ENCODE data around the gene ZNF146.
"Not testable (repeated sequence)": the region's sequence is repeated elsewhere in the genome, so short reads cannot be mapped to it uniquely, and the experiment has no call there.

The ZNF146 gene

DNA sequence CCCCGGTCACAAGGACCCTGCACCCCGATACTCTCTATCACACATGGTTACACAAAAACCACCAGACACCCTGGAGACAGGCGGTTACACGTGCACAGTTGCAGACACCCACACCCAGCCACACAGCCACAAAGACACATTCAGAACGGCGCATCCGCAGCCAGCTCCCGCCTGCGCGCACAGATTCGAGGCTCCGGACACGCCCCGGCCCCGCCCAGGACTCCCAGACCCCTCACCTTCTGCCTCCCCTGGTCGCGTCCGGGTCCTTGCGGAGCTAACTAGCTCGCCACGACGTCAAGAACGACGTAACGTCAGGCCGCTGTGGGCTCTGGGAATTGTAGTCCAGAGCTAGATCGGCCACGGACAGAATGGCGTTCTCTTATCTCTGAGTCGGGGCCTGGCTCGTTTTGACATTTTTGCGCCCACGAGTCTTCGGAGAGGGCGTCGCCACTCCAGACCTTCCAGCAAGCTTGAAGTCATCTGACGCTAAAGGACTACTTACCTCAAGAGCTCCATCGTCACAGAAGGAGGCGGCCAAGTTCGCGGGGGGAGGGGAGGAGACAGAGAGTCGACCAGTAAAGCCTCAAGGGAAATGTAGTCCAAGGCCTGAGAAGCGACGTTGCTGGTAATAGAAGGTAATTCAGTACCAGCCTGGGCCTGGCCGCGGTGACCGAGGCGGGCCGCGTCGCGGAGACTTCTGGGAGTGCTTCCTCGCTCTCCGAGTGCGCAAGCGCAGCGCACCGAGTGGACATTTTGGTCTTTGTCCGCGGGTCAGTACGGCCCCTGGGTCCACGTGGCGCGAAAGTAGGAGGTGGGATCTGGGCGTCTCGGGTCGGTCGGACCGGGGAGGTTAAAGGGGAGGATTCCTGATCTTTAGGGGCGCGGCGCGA is at the start of gene ZNF146, which contains the start of gene ZNF565:
Gene ZNF146, plus strand, starts transcription at position 721 of the 890 bp plus-strand sequence. CDS start 21,335 bp downstream, outside the sequence.
Gene ZNF565, minus strand, starts transcription at position 280 of the 890 bp plus-strand sequence. CDS start 12,680 bp downstream, outside the sequence.
- H3K4me3 ChIP-seq (ENCODE audit: low read depth, low read length), result peak within 1 kb of the TSS; percentile 93
- TF ChIP-seq, protein P1, sequence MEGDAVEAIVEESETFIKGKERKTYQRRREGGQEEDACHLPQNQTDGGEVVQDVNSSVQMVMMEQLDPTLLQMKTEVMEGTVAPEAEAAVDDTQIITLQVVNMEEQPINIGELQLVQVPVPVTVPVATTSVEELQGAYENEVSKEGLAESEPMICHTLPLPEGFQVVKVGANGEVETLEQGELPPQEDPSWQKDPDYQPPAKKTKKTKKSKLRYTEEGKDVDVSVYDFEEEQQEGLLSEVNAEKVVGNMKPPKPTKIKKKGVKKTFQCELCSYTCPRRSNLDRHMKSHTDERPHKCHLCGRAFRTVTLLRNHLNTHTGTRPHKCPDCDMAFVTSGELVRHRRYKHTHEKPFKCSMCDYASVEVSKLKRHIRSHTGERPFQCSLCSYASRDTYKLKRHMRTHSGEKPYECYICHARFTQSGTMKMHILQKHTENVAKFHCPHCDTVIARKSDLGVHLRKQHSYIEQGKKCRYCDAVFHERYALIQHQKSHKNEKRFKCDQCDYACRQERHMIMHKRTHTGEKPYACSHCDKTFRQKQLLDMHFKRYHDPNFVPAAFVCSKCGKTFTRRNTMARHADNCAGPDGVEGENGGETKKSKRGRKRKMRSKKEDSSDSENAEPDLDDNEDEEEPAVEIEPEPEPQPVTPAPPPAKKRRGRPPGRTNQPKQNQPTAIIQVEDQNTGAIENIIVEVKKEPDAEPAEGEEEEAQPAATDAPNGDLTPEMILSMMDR (IDR thresholded peaks at IDR 0.05; ENCODE audit: low read depth, low read length, missing control alignments), result no peak
- peak; percentile 98 for DNase-seq (ENCODE audit: low read depth)

DNA sequence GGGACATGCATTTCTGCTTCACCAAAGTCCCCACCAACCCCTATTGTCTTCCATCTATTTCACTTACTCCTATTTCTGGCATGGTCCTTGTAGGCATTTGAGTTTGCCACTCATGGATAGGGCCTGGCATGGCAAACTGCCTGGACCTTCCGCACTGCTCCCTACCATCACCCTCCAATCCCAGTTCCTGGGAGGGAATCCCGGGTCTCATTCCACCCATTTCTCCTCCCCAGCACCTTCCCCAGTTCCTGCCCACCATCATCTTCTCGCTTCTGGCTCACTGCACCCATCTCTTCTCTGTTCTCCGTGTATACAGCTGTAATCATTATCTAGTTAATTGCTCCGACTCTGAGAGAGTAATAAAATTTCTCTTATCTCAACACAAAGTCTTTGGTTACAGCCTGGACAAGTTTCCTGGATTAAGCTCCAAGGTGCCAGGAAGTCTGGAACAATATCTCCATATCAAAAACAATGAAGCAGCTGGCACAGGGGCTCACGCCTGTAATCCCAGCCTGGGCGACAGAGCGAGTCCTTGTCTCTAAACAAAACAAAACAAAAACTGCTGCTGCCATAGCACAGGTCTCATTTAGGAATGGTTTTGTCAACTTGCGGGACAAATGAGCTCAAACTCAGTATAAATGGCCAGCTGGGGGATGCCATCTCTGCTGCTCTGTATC is 45.7 kb upstream of the ZNF146 start:
- no peak for DNase-seq (ENCODE audit: low read depth)
- TF ChIP-seq, protein P1 (IDR thresholded peaks at IDR 0.05; ENCODE audit: low read depth, low read length, missing control alignments), result no peak
- no peak overlapping the region for H3K4me3 ChIP-seq (ENCODE audit: low read depth, low read length)

DNA sequence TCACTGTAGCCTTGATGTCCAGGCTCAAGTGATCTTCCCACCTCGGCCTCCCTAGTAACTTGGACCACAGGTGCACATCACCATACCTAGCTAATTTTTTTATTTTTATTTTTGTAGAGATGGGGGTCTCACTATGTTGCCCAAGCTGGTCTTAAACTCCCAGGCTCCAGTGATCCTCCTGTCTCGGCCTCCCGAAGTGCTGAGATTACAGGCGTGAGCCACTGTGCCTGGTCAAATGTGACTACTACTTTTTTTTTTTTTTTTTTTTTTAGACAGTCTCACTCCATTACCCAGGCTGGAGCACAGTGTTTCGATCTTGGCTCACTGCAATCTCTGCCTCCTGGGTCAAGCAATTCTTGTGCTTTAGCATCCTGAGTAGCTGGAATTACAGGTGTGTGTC is 42.1 kb upstream of the ZNF146 start:
- no peak overlapping the region for H3K4me3 ChIP-seq (ENCODE audit: low read depth, low read length)
- DNase-seq (ENCODE audit: low read depth), result no peak
- TF ChIP-seq, protein P1 (IDR thresholded peaks at IDR 0.05; ENCODE audit: low read depth, low read length, missing control alignments), result no peak

DNA sequence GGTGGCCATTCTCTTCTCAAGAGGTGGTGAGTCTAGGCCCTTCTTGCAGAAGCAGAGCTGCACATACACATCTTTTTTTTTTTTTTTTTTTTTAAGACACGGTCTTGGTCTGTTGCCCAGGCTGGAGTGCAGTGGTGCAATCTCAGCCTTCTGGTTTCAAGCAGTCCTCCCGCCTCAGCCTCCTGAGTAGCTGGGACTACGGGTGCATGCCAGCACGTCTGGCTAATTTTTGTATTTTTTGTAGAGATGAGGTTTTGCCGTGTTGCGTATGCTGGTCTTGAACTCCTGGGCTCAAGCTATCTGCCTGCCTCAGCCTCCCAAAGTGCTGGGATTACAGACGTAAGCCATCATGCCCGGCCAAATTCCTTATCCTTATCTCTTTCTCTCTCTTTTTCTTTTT is 41.1 kb upstream of the ZNF146 start:
- DNase-seq (ENCODE audit: low read depth); H3K4me3 ChIP-seq (ENCODE audit: low read depth, low read length): not testable (repeated sequence)

DNA sequence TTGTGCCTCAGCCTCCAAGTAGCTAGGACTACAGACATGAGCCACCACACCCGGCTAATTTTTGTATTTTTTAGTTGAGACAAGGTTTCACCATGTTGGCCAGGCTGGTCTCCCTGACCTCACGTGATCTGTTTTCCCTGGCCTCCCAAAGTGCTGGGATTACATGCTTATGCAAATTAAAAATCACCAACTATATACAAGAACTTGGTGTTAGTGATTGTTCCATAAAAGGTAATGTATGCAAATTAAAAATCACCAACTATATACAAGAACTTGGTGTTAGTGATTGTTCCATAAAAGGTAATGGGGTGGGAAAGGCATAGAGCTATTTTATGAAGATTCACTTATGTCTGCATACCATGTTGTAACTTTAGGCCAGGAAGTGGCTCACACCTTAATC is 35.8 kb upstream of the ZNF146 start:
- not testable (repeated sequence) for DNase-seq (ENCODE audit: low read depth); H3K4me3 ChIP-seq (ENCODE audit: low read depth, low read length)

DNA sequence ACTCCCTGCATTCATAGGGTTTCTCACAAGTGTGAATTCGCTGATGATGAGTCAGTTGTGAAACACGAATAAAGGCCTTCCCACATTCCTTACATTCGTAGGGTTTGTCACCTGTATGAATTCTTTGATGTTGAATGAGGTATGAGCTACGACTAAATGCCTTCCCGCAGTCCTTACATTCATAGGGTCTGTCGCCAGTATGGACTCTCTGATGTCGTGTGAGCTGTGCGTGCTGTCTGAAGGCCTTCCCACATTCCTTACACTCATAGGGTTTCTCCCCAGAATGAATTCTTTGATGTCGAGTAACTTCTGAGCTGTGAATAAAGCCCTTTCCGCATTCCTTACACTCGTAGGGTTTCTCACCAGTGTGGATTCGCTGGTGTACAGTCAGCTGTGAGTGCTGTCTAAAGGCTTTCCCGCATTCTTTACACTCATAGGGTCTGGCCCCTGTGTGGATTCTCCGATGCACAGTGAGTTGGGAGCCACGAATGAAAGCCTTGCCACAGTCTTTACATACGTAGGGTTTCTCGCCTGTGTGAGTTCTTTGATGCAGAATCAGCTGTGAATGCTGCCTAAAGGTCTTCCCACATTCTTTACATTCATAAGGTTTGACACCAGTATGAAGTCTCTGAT is 32.2 kb upstream of the ZNF146 start:
- no peak overlapping the region for H3K4me3 ChIP-seq (ENCODE audit: low read depth, low read length)
- DNase-seq (ENCODE audit: low read depth), result no peak
- TF ChIP-seq, protein P1 (IDR thresholded peaks at IDR 0.05; ENCODE audit: low read depth, low read length, missing control alignments), result no peak

DNA sequence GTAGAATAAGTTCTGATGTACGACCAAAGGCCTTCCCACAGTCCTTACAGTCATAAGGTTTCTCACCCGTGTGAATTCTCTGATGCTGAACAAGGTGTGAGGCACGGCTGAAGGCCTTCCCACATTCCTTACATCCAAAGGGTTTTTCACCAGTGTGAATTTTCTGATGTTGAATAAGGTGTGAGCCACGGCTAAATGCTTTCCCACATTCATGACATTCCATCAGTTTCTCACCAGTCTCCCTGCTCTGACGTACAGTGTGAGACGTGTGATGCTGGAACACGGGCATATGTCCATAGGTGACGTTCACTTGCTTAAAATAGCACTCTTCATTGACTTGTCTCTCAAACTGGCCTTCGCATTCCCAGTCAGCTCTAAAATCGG is 31.7 kb upstream of the ZNF146 start:
- TF ChIP-seq, protein P1 (IDR thresholded peaks at IDR 0.05; ENCODE audit: low read depth, low read length, missing control alignments), result no peak
- no peak for DNase-seq (ENCODE audit: low read depth)

DNA sequence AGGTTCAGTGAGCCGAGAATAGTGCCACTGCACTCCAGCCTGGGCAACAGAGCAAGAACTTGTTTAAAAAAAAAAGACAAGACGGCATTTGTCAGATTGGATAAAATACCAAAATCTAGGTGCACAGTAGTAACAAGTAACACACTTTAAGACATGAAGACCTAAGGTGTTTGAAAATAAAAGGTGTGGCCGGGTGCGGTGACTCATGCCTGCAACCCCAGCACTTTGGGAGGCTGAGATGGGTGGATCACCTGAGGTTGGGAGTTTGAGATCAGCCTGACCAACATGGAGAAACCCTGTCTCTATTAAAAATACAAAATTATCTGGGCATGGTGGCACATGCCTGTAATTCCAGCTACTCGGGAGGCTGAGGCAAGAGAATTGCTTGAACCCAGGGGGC is 28.2 kb upstream of the ZNF146 start:
- H3K4me3 ChIP-seq (ENCODE audit: low read depth, low read length); DNase-seq (ENCODE audit: low read depth): not testable (repeated sequence)

More for the DNA sequence above, 31.7 kb upstream of the ZNF146 start:
- no peak overlapping the region for H3K4me3 ChIP-seq (ENCODE audit: low read depth, low read length)
